ENCODE data around the gene AP3M1.
A peak's percentile ranks its signal among the peaks of the same experiment; 100 is the strongest.
"Not testable (repeated sequence)": the region's sequence is repeated elsewhere in the genome, so short reads cannot be mapped to it uniquely, and the experiment has no call there.

The AP3M1 gene

GRCh38 chr10:74163319-74164068, 12.9 kb upstream of the AP3M1 start:
- DNase-seq: no peak

- DNase-seq: no peak
Observed at GRCh38 chr10:74160013-74160412, 9.4 kb upstream of the AP3M1 start.

- no peak for DNase-seq
Observed at GRCh38 chr10:74156919-74157289, 6.3 kb upstream of the AP3M1 start.

- DNase-seq: no peak
Observed at GRCh38 chr10:74153676-74154075, 3.0 kb upstream of the AP3M1 start.

GRCh38 chr10:74153123-74153522, 2.5 kb upstream of the AP3M1 start:
- no peak for DNase-seq

- no peak for DNase-seq
Observed at GRCh38 chr10:74151879-74152722, 1.5 kb upstream of the AP3M1 start.

GRCh38 chr10:74150990-74151878, 606 bp upstream of the AP3M1 start, which contains the start of gene ADK:
Gene ADK (plus strand): TSS chr10:74151221. CDS start chr10:74151279, 58 bp downstream.
- peak; percentile 93 to 95 for DNase-seq

GRCh38 chr10:74146980-74147379, 3.6 kb downstream of the AP3M1 start:
- not testable (repeated sequence) for DNase-seq

GRCh38 chr10:74145133-74145532, 5.5 kb downstream of the AP3M1 start:
- DNase-seq: no peak

- no peak for DNase-seq
Observed at GRCh38 chr10:74140553-74140952, 10.1 kb downstream of the AP3M1 start.

GRCh38 chr10:74139981-74140380, 10.6 kb downstream of the AP3M1 start:
- no peak for DNase-seq

- DNase-seq: not testable (repeated sequence)
Observed at GRCh38 chr10:74138596-74138995, 12.0 kb downstream of the AP3M1 start.

- no peak for DNase-seq
Observed at GRCh38 chr10:74137992-74138391, 12.6 kb downstream of the AP3M1 start.

- DNase-seq: no peak
Observed at GRCh38 chr10:74135452-74135851, 15.2 kb downstream of the AP3M1 start.

- DNase-seq: no peak
Observed at GRCh38 chr10:74133923-74134820, 16.5 kb downstream of the AP3M1 start.

GRCh38 chr10:74123081-74123480, 27.5 kb downstream of the AP3M1 start:
- DNase-seq: no peak

- no peak for DNase-seq
Observed at GRCh38 chr10:74122060-74122459, 28.6 kb downstream of the AP3M1 start.

- no peak for DNase-seq
Observed at GRCh38 chr10:74121368-74121767, 29.3 kb downstream of the AP3M1 start.

- no peak for DNase-seq
Observed at GRCh38 chr10:74120911-74121310, 29.7 kb downstream of the AP3M1 start.

- DNase-seq: no peak
Observed at GRCh38 chr10:74118804-74119203, 31.8 kb downstream of the AP3M1 start.

- no peak for DNase-seq
Observed at GRCh38 chr10:74117738-74118137, 32.9 kb downstream of the AP3M1 start.

- no peak for DNase-seq
Observed at GRCh38 chr10:74114041-74114448, 36.6 kb downstream of the AP3M1 start.

Measured in cerebellar nuclear complex (tissue), 1 donor.